Peyer's patch (tissue), 4 donors: ENCODE data around the gene ZBTB18.

Experiments used
- CTCF ChIP-seq, 6 experiments: fragments of 450-650 bp in 4 of 6; fragments of 200-600 bp in 2 of 6; sonication (generic) in 1 of 6; IDR thresholded peaks; one replicate each; pipeline ENCODE4 v1.5.1; 2017 to 2019; ENCODE audit warnings: antibody characterized with exemption in 6 of 6, mild to moderate bottlenecking in 3 of 6, moderate library complexity in 1 of 6
- POLR2A ChIP-seq, 2 donors: fragments of 450-650 bp; IDR thresholded peaks; one replicate each; pipeline ENCODE4 v1.5.1; 2017; ENCODE audit warnings: antibody characterized with exemption in 2 of 2, mild to moderate bottlenecking in 2 of 2, moderate library complexity in 2 of 2

- no peak for TF ChIP-seq CTCF (IDR thresholded peaks at IDR 0.05)
- no peak for TF ChIP-seq POLR2A (IDR thresholded peaks at IDR 0.05)
Observed at GRCh38 chr1:244037252-244037651, 13.8 kb upstream of the ZBTB18 start.
